H9 (cell line): ENCODE data around the gene SETBP1. TPM values are rescaled to one million over a fixed set of nuclear protein-coding genes. Genes with fewer than 3 reads are reported as not detected.

ENCODE experiments used
- DNase-seq: peaks from one replicate; pipeline ENCODE4 v3.0.0-alpha.2; 2017
- H2AFZ ChIP-seq: one replicate; pipeline ENCODE4 v1.6.1; 2013; ENCODE audit warnings: mild to moderate bottlenecking, low read length, control low read depth, moderate library complexity
- H2AK5ac ChIP-seq: 2 replicates; pipeline ENCODE4 v1.6.1; 2013; ENCODE audit warnings: low read length, control low read depth, mixed read lengths; ENCODE audit not compliant: insufficient read length
- H2BK120ac ChIP-seq: one replicate; pipeline ENCODE4 v1.6.1; 2013; ENCODE audit warnings: low read depth, mild to moderate bottlenecking, low read length, control low read depth, inconsistent platforms; ENCODE audit not compliant: poor library complexity, severe bottlenecking
- H2BK12ac ChIP-seq: 2 replicates; pipeline ENCODE4 v1.6.1; 2013; ENCODE audit warnings: low read length, control low read depth, mixed read lengths, low read depth; ENCODE audit not compliant: insufficient read length
- H2BK15ac ChIP-seq: 2 replicates; pipeline ENCODE4 v1.6.1; 2013; ENCODE audit warnings: low read depth, low read length, control low read depth
- H2BK20ac ChIP-seq: one replicate; pipeline ENCODE4 v1.6.1; 2013; ENCODE audit warnings: low read depth, mild to moderate bottlenecking, low read length, control low read depth, inconsistent platforms; ENCODE audit not compliant: poor library complexity, severe bottlenecking
- H2BK5ac ChIP-seq: 2 replicates; pipeline ENCODE4 v1.6.1; 2013; ENCODE audit warnings: low read length, control low read depth, mixed read lengths; ENCODE audit not compliant: insufficient read length
- H3K14ac ChIP-seq: 2 replicates; pipeline ENCODE4 v1.6.1; 2013; ENCODE audit warnings: low read length, control low read depth; ENCODE audit not compliant: insufficient read depth
- H3K18ac ChIP-seq: 2 replicates; pipeline ENCODE4 v1.6.1; 2013; ENCODE audit warnings: low read depth, mild to moderate bottlenecking, mixed read lengths, low read length, control low read depth; ENCODE audit not compliant: insufficient read length
- H3K23ac ChIP-seq: 2 replicates; pipeline ENCODE4 v1.6.1; 2013; ENCODE audit warnings: low read length, control low read depth, mixed read lengths, low read depth; ENCODE audit not compliant: insufficient read length
- H3K23me2 ChIP-seq: 2 replicates; pipeline ENCODE4 v1.6.1; 2013; ENCODE audit warnings: low read depth, mild to moderate bottlenecking, mixed read lengths, low read length, control low read depth; ENCODE audit not compliant: insufficient read length, poor library complexity, severe bottlenecking
- H3K27ac ChIP-seq: 2 replicates; pipeline ENCODE4 v1.5.1; 2013; ENCODE audit warnings: low read length, control low read depth, mixed read lengths, low read depth; ENCODE audit not compliant: insufficient read length
- H3K27me3 ChIP-seq: 2 replicates; pipeline ENCODE4 v1.6.1; 2013; ENCODE audit warnings: low read length, control low read depth, inconsistent platforms; ENCODE audit not compliant: insufficient read depth
- H3K4ac ChIP-seq: 2 replicates; pipeline ENCODE4 v1.6.1; 2013; ENCODE audit warnings: low read depth, mild to moderate bottlenecking, control low read depth, inconsistent platforms, low read length, moderate library complexity
- H3K4me1 ChIP-seq: 2 replicates; pipeline ENCODE4 v1.6.1; 2013; ENCODE audit warnings: low read length, control low read depth, inconsistent platforms; ENCODE audit not compliant: insufficient read depth
- H3K4me2 ChIP-seq: 2 replicates; pipeline ENCODE4 v1.6.1; 2013; ENCODE audit warnings: low read length, control low read depth, mixed read lengths; ENCODE audit not compliant: insufficient read length, insufficient read depth
- H3K56ac ChIP-seq: 2 replicates; pipeline ENCODE4 v1.6.1; 2013; ENCODE audit warnings: low read depth, mild to moderate bottlenecking, mixed read lengths, low read length, control low read depth; ENCODE audit not compliant: insufficient read length
- H3K79me1 ChIP-seq: 2 replicates; pipeline ENCODE4 v1.6.1; 2013; ENCODE audit warnings: low read depth, mild to moderate bottlenecking, moderate library complexity, low read length, control low read depth, inconsistent platforms; ENCODE audit not compliant: insufficient read depth, poor library complexity, severe bottlenecking
- H3K79me2 ChIP-seq: 2 replicates; pipeline ENCODE4 v1.6.1; 2013; ENCODE audit warnings: low read length, control low read depth, inconsistent platforms; ENCODE audit not compliant: insufficient read depth
- H3K9ac ChIP-seq: 2 replicates; pipeline ENCODE4 v1.6.1; 2013; ENCODE audit warnings: low read length, control low read depth, mixed read lengths; ENCODE audit not compliant: insufficient read length; ENCODE audit errors: extremely low read depth
- H3K9me3 ChIP-seq: one replicate; pipeline ENCODE4 v1.6.1; 2013; ENCODE audit warnings: low read depth, low read length, inconsistent platforms; ENCODE audit not compliant: control insufficient read depth
- H3T11ph ChIP-seq: one replicate; pipeline ENCODE4 v1.6.1; 2013; ENCODE audit warnings: mild to moderate bottlenecking, low read length, control low read depth, inconsistent platforms
- H4K20me1 ChIP-seq: one replicate; pipeline ENCODE4 v1.6.1; 2013; ENCODE audit not compliant: control insufficient read depth, insufficient read length, insufficient read depth
- H4K5ac ChIP-seq: 2 replicates; pipeline ENCODE4 v1.6.1; 2013; ENCODE audit warnings: low read depth, mild to moderate bottlenecking, mixed read lengths, low read length, control low read depth; ENCODE audit not compliant: insufficient read length
- H4K8ac ChIP-seq: replicated peaks from 2 replicates; pipeline ENCODE4 v1.6.1; 2013; ENCODE audit warnings: low read length, control low read depth, mixed read lengths, low read depth; ENCODE audit not compliant: insufficient read length
- H4K91ac ChIP-seq: 2 replicates; pipeline ENCODE4 v1.6.1; 2013; ENCODE audit warnings: low read depth, mild to moderate bottlenecking, moderate library complexity, mixed read lengths, low read length, control low read depth; ENCODE audit not compliant: insufficient read length
- H3K27ac Mint-ChIP-seq, 3 experiments: 2 replicates in 2 of 3; 3 replicates in 1 of 3; pipeline ENCODE4 v1.8.0; 2020 to 2021; ENCODE audit warnings: mixed read lengths in 3 of 3, mild to moderate bottlenecking in 1 of 3, moderate library complexity in 1 of 3
- H3K27me3 Mint-ChIP-seq: 2 replicates; pipeline ENCODE4 v1.8.0; 2021; ENCODE audit warnings: low read depth, mild to moderate bottlenecking, moderate library complexity, mixed read lengths
- H3K36me3 Mint-ChIP-seq, 3 experiments: 2 replicates in 2 of 3; 3 replicates in 1 of 3; pipeline ENCODE4 v1.8.0; 2020 to 2021; ENCODE audit warnings: low read depth in 3 of 3, mixed read lengths in 3 of 3; ENCODE audit not compliant: insufficient read depth in 1 of 3
- H3K4me1 Mint-ChIP-seq, 2 experiments: 2 replicates each; pipeline ENCODE4 v1.8.0; 2020; ENCODE audit warnings: mixed read lengths in 2 of 2
- H3K4me3 Mint-ChIP-seq, 2 experiments: 2 replicates in 1 of 2; 3 replicates in 1 of 2; pipeline ENCODE4 v1.8.0; 2020 to 2021; ENCODE audit warnings: mild to moderate bottlenecking in 2 of 2, mixed read lengths in 2 of 2, moderate library complexity in 1 of 2
- H3K9me3 Mint-ChIP-seq, 2 experiments: 2 replicates in 1 of 2; 3 replicates in 1 of 2; pipeline ENCODE4 v1.8.0; 2020; ENCODE audit warnings: mild to moderate bottlenecking in 2 of 2, mixed read lengths in 2 of 2, moderate library complexity in 1 of 2
- CTCF ChIP-seq: fragments of 200-600 bp; sonication (generic); conservative IDR thresholded peaks from 3 replicates; pipeline ENCODE4 v1.8.0; 2021; ENCODE audit warnings: antibody characterized with exemption, mild to moderate bottlenecking
- WGBS: extraction: QIAGEN DNeasy Blood & Tissue Kit; methylation state at CpG from one replicate; pipeline ENCODE4 v1.1.7; 2013; ENCODE audit warnings: missing lambda C conversion rate, low lambda C conversion rate, mixed read lengths; ENCODE audit not compliant: insufficient read length; ENCODE audit errors: extremely low coverage; 5-methylcytosine and 5-hydroxymethylcytosine counted together
- total RNA-seq: library from RNA; stranded (reverse); gene quantifications from 2 replicates; pipeline ENCODE4 v1.2.1, GENCODE V29; 2021

Gene SETBP1
- total RNA-seq, 1 experiment from 2014 or later, result 4.6 TPM

GRCh38 chr18:44754567-44754966 is 73.9 kb downstream of the SETBP1 start:
- H2BK120ac ChIP-seq, result no peak overlapping the region
- H3K9me3 Mint-ChIP-seq, result no peaks in the 10 kb centered on the region
- no peak overlapping the region for H3K27ac ChIP-seq
- H3K56ac ChIP-seq, result no peak overlapping the region
- H3K4me1 Mint-ChIP-seq, result peaks cover 6% of the 10 kb centered on the region in 2 experiments
- H3K79me1 ChIP-seq, result no peaks in the 10 kb centered on the region
- H2BK5ac ChIP-seq, result no peak overlapping the region
- no peak overlapping the region for H4K5ac ChIP-seq
- no peak overlapping the region for H3K18ac ChIP-seq
- no peak overlapping the region for H3K23ac ChIP-seq
- no peak overlapping the region for H3K4ac ChIP-seq
- TF ChIP-seq CTCF, result no peak
- H3K9ac ChIP-seq, result no peak overlapping the region
- H3K27ac Mint-ChIP-seq, result no peak overlapping the region
- H2AK5ac ChIP-seq, result no peak overlapping the region
- no peak overlapping the region for H3T11ph ChIP-seq
- no peaks in the 10 kb centered on the region for H3K23me2 ChIP-seq
- no peak overlapping the region for H3K4me3 Mint-ChIP-seq
- H2BK12ac ChIP-seq, result no peak overlapping the region
- H4K91ac ChIP-seq, result no peak overlapping the region
- H4K20me1 ChIP-seq, result no peaks in the 10 kb centered on the region
- H3K27me3 Mint-ChIP-seq, result no peaks in the 10 kb centered on the region
- no peaks in the 10 kb centered on the region for H3K27me3 ChIP-seq
- peaks cover 6% of the 10 kb centered on the region; the same call in 1 of the 2 replicates for H3K4me1 ChIP-seq
- H3K9me3 ChIP-seq, result no peaks in the 10 kb centered on the region
- WGBS, result no CpG with 5 or more reads among the region's 2 CpGs
- no peak overlapping the region for H2BK15ac ChIP-seq
- no peak for DNase-seq
- H2AFZ ChIP-seq, result no peak overlapping the region
- no peak overlapping the region for H3K4me2 ChIP-seq
- H3K79me2 ChIP-seq, result no peaks in the 10 kb centered on the region
- no peak overlapping the region for H2BK20ac ChIP-seq
- no peak overlapping the region for H4K8ac ChIP-seq
- no peaks in the 10 kb centered on the region for H3K36me3 Mint-ChIP-seq
- H3K14ac ChIP-seq, result no peak overlapping the region
